Epithelial cell of prostate (primary cell): ENCODE measurements around the gene BCAS1.
A peak's percentile ranks its signal among the peaks of the same experiment; 100 is the strongest.

ENCODE experiments used
- DNase-seq: peaks from one replicate; pipeline ENCODE4 v3.0.0-alpha.2; 2011; ENCODE audit warnings: low read depth, low spot score
- H3K27ac ChIP-seq: fragments of 450-650 bp; 2 replicates; pipeline ENCODE4 v1.5.1; 2017; ENCODE audit warnings: mild to moderate bottlenecking

The BCAS1 gene

DNA sequence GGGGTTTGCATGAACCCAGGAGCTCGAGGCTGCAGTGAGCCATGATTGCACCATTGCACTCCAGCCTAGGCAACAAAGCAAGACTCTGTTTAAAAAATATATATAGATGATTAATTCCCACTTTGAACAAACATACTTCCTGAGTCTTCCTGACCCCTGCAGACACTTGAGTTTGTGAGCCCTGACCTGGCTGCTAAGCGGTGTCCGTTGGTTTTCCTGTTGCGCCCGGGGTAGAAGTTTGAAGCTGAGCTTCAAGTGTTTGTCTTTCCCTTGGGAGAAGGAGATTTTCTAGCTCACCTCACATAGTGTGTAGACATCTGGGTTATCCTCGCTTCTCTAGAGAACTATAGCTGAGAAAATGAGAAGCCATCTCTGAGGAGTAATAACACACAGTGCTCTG is 11.7 kb upstream of the BCAS1 start:
- DNase-seq = no peak
- no peak overlapping the region for H3K27ac ChIP-seq

DNA sequence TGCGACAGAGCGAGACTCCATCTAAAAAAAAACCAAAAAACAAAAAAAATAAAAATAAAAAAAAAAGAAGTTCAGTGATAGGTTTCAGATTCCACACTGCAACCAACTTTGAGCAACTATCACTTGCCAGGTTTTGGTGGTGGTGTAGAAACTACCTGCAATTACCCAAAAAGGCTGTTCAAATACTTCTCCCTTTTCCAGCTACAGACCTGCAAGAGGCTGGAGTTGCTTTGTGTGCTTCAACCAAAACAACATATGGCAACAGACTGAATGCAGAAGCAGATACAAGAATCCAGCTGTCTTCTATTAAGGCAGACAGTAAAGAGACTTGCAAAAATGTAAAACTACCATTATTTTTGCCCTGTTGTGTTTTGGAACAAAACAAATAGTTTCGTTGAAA is 9.3 kb upstream of the BCAS1 start:
- no peak overlapping the region for H3K27ac ChIP-seq
- DNase-seq = no peak

DNA sequence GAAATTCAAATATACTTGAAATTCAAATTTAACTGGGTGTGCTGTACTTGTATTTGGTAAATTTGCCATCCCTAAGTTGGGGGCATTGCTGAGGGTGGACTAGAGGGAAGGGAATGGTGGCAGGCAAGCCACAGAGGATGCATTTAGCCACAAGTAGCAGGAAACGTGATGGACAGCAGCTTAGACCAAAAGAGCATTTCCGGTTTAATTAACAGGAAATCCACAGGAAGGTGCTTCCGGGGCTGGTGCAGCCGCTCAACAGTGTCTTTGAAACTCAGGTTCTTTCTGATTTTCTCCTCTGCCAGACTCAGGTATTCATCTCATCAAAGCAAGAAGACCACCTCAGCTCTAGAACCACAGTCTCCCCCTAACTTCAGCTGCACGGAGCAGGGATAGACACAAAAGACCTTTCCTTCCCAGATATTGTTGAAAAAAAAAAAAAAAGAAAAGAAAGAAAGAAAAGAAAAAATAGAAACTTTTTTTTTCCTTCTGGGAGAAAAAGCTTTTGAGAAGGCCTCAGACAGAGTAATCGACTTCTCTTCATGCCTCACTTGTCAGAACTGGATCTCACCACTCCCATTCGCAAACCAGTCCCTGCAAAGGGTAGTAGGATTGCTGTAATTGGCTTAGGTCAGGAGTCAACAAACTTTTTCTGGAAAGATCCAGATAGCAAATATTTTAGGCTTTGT is 8.0 kb upstream of the BCAS1 start:
- H3K27ac ChIP-seq = no peak overlapping the region
- DNase-seq = no peak

DNA sequence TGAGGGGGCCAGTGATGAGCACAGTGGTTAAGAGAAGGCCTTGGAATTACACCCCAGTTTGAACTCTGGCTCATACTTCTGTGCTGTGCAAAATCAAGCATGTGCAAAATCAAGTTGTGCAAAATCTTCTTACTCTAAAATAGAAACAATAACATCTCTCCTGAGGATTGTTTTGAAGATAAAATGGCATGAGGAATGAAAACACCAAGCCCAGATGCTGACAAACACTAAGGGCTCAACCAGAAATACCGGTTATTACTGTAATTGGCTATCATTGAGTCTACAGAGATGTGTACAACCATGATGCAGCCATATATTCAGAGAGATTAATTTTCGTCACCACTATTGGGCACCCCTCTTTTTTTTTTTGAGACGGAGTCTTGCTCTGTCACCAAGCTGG is 5.9 kb upstream of the BCAS1 start:
- no peak overlapping the region for H3K27ac ChIP-seq
- DNase-seq = no peak

DNA sequence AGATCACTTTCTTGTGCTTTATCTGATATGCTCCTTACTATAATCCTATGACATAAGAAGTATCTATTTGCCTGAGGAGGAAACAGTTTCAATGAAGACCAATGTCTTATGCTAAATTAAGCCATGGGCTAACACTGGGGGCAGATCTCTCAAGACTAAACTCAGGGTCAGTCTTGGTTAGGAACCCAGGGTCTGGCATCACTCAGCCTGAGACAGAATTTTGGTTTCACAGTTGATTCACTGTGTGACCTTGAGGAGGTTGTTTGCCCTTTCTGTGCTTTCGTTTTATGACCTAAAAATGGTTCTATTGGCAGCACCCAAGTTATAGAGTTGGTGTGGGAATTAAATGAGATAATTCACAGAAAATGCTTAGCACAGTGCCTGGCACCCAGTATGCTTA is 4.9 kb upstream of the BCAS1 start:
- H3K27ac ChIP-seq = no peak overlapping the region
- no peak for DNase-seq

DNA sequence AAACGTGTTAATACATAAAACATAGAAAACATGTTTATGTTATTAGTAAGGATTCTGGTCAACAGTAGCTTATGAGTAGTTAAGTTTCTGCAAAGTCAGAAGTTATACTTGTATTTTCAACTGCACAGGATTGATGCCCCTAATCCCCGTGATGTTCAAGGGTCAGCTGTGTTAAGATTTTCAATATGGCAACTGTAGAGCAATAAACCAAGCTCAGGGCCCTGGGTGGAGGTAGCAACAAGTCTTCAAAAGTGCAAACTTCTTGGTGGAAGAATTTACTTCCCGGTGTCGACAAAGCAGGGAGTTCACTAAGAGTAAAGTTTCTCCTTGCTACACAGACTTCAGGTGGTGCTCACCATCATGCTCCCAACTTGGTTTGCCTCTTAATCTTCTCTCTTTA is 4.1 kb upstream of the BCAS1 start:
- no peak overlapping the region for H3K27ac ChIP-seq
- no peak for DNase-seq

DNA sequence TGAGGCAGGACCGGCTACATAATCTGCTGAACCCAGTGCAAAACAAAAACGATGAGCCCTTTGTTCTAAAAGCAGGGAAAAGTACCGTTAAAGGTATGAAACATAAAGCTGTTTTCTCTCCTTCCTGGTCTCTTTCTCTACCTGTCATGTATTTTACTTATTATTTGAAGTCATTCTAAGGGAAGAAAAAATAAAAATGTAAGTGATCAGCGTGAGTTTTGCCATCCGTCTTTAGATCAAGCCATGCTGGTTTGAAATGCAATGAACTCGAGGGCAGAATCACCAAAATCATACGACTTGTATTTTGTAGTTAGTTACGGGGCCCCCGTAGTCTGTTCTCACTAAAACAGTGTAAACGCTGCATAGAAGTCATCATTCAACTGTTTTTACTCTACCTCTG is 2.9 kb upstream of the BCAS1 start:
- DNase-seq = no peak
- no peak overlapping the region for H3K27ac ChIP-seq

DNA sequence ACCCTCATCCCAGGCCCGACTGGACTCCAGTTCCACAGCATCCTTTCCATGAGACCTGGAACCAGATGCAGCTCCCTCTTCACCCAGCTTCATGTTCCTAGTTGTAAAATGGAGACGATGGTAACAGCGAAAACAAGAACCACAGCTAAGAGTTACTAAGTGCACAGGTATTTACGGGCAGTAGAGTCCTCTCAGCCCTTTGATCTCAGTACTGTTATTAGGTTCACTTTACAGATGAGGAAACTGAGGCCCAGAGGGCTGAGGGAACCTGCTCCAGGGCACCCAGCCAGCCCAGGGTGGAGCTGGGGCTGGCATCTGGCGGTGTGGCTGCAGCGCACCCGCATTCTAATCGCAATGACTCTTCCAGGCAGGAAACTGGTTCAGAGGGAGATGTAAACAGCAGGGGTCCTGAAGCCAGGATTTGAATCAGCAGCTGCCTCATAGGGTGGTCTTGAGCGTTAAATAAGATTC is 858 bp downstream of the BCAS1 start:
- no peak for DNase-seq
- H3K27ac ChIP-seq = no peak overlapping the region

DNA sequence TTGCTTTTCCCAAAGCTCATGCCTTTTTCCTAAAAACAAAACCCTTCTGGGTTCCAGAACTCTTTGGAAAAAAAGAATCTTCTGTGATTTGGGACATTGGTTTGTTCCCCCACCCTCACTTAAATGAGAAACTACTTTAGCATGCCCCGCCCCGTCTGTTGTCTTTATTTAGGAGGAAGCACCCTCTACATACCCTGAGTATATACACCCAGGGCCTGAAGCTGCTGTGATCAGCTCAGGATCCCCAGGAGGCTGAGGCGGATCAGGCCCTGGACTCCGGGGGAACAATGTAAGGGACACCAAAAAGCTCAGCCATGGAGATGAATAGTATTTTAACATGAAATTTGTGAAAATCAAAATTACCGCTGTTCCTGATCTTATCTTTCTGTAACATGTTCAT is 1.4 kb downstream of the BCAS1 start:
- no peak for DNase-seq
- H3K27ac ChIP-seq = no peak overlapping the region

DNA sequence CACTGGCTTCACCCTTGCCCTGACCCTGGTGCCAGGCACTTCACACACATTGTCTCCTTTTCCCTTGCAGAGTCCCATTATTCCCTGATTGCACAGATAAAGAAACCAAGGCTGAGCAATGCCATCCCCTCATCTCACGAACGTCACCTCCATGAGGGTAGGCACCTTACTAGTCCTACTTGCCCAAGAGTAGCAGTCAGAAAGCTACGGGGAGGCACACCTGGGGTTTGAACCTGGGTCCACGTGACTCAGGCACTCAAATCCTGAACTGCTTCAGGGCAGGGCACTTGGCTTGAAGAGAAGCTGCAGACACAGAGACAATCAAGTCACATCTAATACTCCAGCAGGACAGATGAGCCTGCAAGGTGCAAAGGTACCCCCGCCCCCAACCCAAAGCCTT is 1.9 kb downstream of the BCAS1 start:
- H3K27ac ChIP-seq = no peak overlapping the region
- no peak for DNase-seq

DNA sequence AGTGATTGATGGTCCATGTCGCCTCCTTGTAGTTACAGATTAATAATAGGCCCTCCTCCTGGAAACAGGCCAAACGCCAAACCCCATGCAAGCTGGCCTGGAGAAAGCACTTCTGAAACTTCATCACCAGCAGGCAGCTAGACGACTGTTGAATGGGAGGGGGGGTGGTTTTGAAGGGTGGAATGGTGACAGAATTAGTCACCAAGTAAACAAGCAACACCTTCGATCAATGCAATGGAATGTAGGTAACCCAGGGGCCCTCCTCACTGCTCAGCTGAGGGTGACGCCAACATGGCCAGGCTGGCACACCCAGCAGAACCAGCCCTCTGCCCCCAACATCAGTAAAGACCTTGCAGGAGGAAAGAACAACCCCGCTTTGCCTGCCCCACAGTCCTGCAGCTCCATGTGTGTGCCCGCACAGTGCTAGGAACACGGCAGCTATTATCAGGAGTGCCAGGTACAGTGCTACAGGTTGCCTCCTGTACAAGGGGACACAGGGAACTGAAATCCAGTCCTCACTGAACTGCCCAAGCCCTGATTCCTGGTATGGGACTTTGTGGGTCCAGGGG is 2.7 kb downstream of the BCAS1 start:
- peak; percentile 89 for DNase-seq
- peak overlapping the region; percentile 25 for H3K27ac ChIP-seq

DNA sequence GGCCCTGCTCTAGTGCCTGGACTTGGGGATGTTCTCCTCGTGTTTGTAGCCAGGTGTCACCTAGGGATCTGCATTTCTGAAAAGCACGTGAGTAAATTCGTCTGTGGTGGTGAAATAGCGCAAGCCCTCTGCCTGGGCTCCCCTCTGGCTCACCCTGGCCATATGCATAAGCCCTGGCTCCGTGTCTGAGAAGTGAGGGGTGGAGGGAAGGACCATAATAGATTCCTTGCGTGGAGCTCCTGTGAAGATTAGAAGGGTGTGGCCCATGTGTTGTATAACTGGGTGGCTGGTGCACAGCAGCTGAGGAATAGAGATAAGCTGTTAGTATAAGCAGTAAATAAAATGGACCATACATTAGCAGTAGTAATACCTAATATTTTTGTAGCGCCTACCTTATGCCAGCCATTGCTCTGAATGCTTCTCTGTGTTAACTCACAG is 4.8 kb downstream of the BCAS1 start:
- no peak overlapping the region for H3K27ac ChIP-seq
- no peak for DNase-seq

DNA sequence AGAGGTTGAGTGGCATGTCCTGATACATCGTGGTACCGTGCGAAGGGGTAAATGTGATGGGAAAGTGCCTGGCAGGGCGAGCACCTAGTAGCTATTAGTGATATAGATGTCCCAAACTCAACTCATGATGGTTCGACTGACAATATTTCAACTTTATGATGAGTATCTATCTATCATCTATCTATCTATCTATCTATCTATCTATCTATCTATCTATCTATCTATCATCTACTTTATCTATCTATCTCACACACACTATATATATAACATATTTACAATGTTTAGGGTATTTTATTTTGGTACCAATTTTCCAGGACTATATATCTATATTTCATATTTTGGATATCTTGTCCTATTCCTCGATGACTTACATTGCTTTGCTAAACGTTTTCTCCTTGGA is 5.5 kb downstream of the BCAS1 start:
- DNase-seq = no peak
- H3K27ac ChIP-seq = no peak overlapping the region

DNA sequence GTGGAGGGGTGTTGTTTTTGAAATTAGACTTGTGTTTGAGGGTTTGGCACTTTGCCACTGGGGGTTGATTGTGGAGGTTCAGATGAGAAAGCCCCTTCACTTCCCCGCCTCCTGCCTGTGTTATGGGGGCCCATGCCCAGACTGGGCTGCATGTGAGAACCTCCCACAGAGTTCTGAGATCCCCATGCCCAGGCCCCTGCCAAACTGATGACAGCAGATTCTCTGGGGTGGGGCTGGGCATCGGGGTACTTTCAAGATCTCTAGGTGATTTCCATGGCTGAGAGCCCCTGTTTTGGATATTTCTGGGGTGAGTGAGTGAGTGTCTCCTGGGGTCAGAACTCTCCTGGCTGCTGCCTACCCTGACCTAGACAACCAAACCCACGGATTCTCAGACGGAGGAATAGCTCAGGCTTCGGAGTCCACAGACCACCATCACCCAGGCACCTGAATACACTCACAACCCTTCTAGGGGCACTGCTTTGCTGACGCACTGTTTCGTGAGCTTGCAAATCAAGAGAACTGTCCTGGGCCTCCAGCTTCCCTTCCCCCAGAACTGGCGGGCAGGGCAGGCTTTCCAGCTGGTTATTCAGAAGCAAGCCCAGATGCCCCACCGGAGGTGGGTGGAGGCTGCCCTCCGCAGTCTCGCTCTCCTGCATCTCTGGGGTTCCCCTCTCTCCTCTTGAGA is 6.3 kb downstream of the BCAS1 start:
- DNase-seq = no peak

DNA sequence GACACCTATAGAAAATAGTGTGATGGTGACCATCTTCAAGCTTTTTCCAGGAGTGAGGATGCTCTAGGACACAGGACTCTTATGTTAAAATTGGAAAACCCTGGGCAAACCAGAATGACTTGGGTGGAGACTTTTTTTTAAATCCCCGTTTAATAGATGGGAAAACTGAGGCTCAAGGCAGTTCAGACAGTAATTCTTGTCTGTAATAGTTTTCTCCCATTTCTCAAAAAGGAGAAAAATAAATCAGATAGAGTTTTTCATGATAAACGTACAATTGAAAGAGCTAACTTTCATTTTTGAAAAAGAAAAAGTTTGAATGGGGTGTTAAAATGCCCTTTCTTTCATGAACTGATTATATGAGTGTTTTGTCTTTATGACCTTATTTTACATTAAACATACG is 6.8 kb downstream of the BCAS1 start:
- no peak overlapping the region for H3K27ac ChIP-seq

More for the DNA sequence above, 6.3 kb downstream of the BCAS1 start:
- no peak overlapping the region for H3K27ac ChIP-seq

DNA sequence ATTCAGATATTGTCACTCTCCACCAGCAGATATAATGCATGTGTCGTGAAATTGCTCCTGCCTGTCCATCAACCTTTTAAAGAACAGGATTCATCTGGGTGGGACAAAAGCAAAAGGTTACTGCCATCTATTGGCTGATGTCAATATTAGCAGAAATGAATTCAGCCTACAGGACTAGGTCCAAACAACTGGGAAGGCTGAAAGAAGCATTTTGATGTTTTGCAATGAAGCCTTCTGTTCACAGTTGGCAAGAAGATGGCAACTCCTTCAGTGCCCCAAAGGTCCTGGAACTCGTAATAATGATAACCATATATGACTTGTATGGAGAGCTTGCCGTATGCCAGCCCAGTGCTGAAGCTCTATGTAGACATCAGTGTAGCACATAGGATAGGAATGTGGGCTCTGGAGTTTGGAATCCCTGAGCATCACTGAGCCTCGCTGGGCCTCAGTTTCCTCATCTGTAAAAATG is 7.5 kb downstream of the BCAS1 start:
- no peak overlapping the region for H3K27ac ChIP-seq
- DNase-seq = no peak

More for the DNA sequence above, 6.8 kb downstream of the BCAS1 start:
- DNase-seq = no peak

DNA sequence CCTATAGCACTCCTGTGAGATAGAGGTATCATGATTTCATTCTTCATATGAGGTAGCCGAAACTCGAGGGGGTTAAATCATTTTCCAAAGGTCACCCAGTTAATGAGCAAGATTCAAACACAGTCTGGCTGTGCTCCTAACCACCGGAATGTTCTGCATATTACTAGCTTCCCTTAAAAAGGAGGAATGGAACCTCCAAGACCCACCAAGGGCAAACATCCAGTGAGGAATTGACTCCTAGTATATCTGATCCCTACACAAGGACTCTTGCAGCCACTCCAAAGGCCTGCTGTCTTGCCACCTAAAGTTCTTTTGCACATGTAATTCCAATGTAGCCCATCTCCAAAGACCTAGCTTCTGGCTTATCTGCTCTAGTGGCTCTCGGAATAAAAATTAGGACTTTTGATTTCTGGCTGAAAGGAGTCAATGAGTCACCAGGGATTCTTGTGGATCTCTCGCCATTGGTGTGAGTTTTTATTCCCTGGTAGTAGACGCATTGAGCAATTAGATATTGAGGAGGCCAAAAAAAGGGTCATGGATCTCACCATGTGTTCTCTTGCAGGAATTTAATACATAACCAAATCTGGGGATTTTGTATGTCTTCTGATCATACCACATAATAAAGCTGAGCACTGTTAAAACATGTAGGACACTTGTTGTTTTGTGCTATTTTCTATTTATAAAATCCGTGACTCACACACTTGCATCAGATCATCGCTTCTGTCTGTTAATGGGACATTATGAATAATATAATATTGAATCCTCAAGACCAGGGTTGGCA is 9.1 kb downstream of the BCAS1 start:
- DNase-seq = no peak
- no peak overlapping the region for H3K27ac ChIP-seq

DNA sequence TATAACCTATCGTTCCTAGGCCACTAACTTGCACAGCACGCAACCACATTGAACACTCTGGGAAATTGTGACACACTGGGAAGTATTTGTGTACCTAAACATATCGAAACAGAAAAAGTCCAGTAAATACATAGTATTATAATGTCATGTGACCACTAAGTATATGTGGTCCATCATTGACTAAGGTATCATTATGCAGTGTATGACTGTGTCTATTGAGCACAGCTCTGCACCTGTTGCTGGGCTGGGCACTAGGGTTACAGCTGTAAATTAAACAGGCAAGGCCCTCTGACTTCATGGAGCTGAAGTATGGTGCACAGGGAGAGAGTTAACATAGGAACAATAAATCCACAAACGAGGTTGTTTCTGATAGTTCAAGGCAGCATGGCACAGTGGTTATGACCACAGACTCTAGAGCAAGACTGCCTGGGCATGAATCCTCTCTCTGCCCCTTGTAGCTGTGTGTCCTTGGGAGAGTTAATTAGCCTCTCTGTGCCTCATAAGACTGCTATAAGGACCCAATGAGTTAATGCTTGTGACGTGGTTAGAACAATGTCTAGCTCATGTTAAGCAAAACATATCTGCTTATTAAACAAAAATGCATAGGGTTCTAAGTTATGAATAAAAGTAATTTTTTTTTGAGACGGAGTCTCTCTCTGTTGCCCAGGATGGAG is 10.6 kb downstream of the BCAS1 start:
- H3K27ac ChIP-seq = no peak overlapping the region
- no peak for DNase-seq

DNA sequence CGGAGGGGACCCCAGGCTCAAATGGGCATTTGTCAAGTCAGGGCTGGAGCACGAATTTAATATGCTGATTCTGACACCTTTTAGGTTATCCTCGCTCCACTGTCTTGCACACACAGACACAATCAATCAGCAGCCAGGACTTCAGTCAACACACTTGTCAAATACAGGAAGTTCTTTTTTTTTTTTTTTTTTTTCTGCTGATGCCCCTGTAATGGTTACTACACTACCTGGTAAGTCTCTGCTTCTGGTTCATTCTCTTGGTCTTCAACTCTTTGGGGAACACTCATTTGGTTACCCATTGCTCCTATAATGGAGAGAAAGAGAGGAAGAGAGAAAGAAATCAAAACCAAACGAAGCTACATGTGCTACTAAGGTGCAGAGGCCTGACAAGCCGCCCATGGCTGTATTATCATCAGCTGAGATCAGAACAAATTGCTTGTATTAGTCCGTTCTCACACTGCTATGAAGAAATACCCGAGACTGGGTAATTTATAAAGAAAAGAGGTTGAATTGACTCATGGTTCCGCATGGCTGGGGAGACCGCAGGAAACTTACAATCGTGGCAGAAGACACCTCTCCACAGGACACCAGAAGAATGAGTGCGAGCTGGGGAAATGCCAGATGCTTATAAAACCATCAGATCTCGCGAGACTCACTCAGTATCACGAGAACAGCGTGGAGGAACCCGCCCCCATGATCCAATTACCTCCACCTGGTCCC is 11.8 kb downstream of the BCAS1 start:
- no peak overlapping the region for H3K27ac ChIP-seq
- DNase-seq = no peak
